ENCODE measurements around the gene JARID2. TPM values are rescaled to one million over a fixed set of nuclear protein-coding genes. Genes with fewer than 3 reads are reported as not detected.

JARID2 gene
- total and polyA plus RNA-seq, 2 of the 8 experiments (the other 6 are each of a cell fraction or from before 2014, with no cell fraction given): 60.1 to 239 TPM

- TF ChIP-seq CHD7 (IDR thresholded peaks at IDR 0.05; ENCODE audit: insufficient replicate concordance, low read length) (peak; percentile 84), EGR1 (IDR thresholded peaks at IDR 0.05; ENCODE audit: borderline replicate concordance, low read depth, low read length) (peak; percentile 23; the same call in 1 of the 2 replicates), SP1 (IDR thresholded peaks at IDR 0.05; ENCODE audit: low read depth, low read length) (peak; percentile 62; the same call in 1 of the 2 replicates), CBX8 (IDR thresholded peaks at IDR 0.05; ENCODE audit: borderline replicate concordance, low read depth, low read length) (no peak), KDM1A (IDR thresholded peaks at IDR 0.05; ENCODE audit: borderline replicate concordance, low read length) (0 out of 2 replicates have a peak, but pooled peaks have one; percentile 47), USF2 (IDR thresholded peaks at IDR 0.05; ENCODE audit: low read length) (no peak), SIN3A (conservative IDR thresholded peaks at IDR 0.05 in 1 of 2, IDR thresholded peaks at IDR 0.05 in 1 of 2; ENCODE audit: low read depth in 1 of 2, low read length in 2 of 2) (0 out of 4 replicates have a peak, but pooled peaks of 1 of the 2 experiments have one; percentile 58), NANOG (IDR thresholded peaks at IDR 0.05; ENCODE audit: insufficient read depth, low read depth, low read length, poor library complexity, severe bottlenecking) (peak; percentile 90)
Observed at GRCh38 chr6:15268137-15268908, 22.5 kb downstream of the JARID2 start (continued).
